Kidney (tissue), 14 donors: Measurements from ENCODE around the gene ARHGAP18. TPM values are rescaled to one million over a fixed set of nuclear protein-coding genes. Genes with fewer than 3 reads are reported as not detected.

ENCODE experiments used
- DNase-seq, 5 donors: peaks; one replicate each; pipeline ENCODE4 v3.0.0-alpha.2; 2013 to 2020
- FAIRE-seq: peaks from 2 replicates; lab custom pipeline; 2012; peaks lifted over from hg19 to GRCh38; lab: Jason Lieb, UNC
- H3K27ac ChIP-seq, 2 donors: one replicate each; pipeline ENCODE4 v1.7.0; 2013; ENCODE audit warnings: low read depth in 2 of 2, low read length in 2 of 2, inconsistent platforms in 1 of 2
- H3K27me3 ChIP-seq: one replicate; pipeline ENCODE4 v1.7.1; 2013; ENCODE audit warnings: low read length, inconsistent platforms; ENCODE audit not compliant: control insufficient read depth, insufficient read depth
- H3K36me3 ChIP-seq, 3 donors: one replicate each; pipeline versions ENCODE4 v1.7.0 to v1.7.1; 2013; ENCODE audit warnings: low read length in 3 of 3, control low read depth in 1 of 3, inconsistent platforms in 1 of 3; ENCODE audit not compliant: insufficient read depth in 3 of 3, control insufficient read depth in 2 of 3
- H3K4me1 ChIP-seq, 3 donors: one replicate each; pipeline versions ENCODE4 v1.7.0 to v1.7.1; 2013; ENCODE audit warnings: low read length in 3 of 3, inconsistent platforms in 1 of 3, low read depth in 1 of 3; ENCODE audit not compliant: control insufficient read depth in 2 of 3, insufficient read depth in 2 of 3
- H3K4me3 ChIP-seq, 3 donors: one replicate each; pipeline versions ENCODE4 v1.7.0 to v1.8.1; 2013; ENCODE audit warnings: low read length in 3 of 3, control low read depth in 1 of 3, inconsistent platforms in 1 of 3
- H3K9ac ChIP-seq, 3 donors: one replicate each; pipeline versions ENCODE4 v1.7.0 to v1.7.1; 2013; ENCODE audit warnings: low read length in 3 of 3, control low read depth in 1 of 3, inconsistent platforms in 1 of 3
- H3K9me3 ChIP-seq, 3 donors: one replicate each; pipeline versions ENCODE4 v1.7.0 to v1.7.1; 2013; ENCODE audit warnings: low read length in 3 of 3, control low read depth in 1 of 3, inconsistent platforms in 1 of 3; ENCODE audit not compliant: control insufficient read depth in 2 of 3, insufficient read depth in 1 of 3
- CTCF ChIP-seq: IDR thresholded peaks from 3 replicates; pipeline ENCODE4 v1.5.1; 2012; ENCODE audit warnings: mild to moderate bottlenecking, moderate library complexity, borderline replicate concordance; ENCODE audit not compliant: insufficient read depth; ENCODE audit errors: extremely low read depth
- intact Hi-C: fragments of 100-400 bp; cut with DNase I; formaldehyde crosslinking; loops from one replicate; pipeline ENCODE4 v1.11.1; 2022
- polyA plus RNA-seq: library from polyadenylated mRNA; stranded (reverse); fragments of 350-450 nt; fragmentation: Illumina TruSeq; extraction: RNeasy Lipid Tissue Mini Kit (QIAGEN cat#74804); gene quantifications from one replicate; pipeline ENCODE4 v1.2.3, GENCODE V29; 2014; ENCODE audit warnings: low read depth, low replicate concordance; ENCODE audit not compliant: insufficient read depth
- total RNA-seq: library from RNA; stranded (reverse); fragmentation: NEBNext Ultra II Directional; extraction: Animal tissue kit (Norgen Biotek cat#: 25700); gene quantifications from one replicate; pipeline ENCODE4 v1.2.1, GENCODE V29; 2021
- donor health status: control.
- donor health status: control.
- donor health status: control.
- donor health status: control.
- donor health status: control.
- donor health status: DM: yes; HTN: yes; CAD: no.
- donor health status: Normal renal cell carcinoma (clear cell type).

ARHGAP18 gene
- total and polyA plus RNA-seq, 2 donors from 2014 or later: 26.5 to 39.8 TPM

- intact Hi-C loops: no loop called here
- H3K4me3 ChIP-seq: no peak overlapping the region
- no peak for FAIRE-seq
- peaks cover 0 to 5% (median 3%) of the 10 kb centered on the region in 3 donors for H3K36me3 ChIP-seq
- no peak overlapping the region for H3K27ac ChIP-seq
- H3K9ac ChIP-seq: no peak overlapping the region
- no peak for TF ChIP-seq CTCF
- H3K27me3 ChIP-seq: no peaks in the 10 kb centered on the region
- peaks cover 0 to 4% (median 3%) of the 10 kb centered on the region in 3 donors for H3K4me1 ChIP-seq
- H3K9me3 ChIP-seq: no peaks in the 10 kb centered on the region
- DNase-seq: no peak
Measured at GRCh38 chr6:129605967-129606366, 104.0 kb downstream of the ARHGAP18 start.

DNA sequence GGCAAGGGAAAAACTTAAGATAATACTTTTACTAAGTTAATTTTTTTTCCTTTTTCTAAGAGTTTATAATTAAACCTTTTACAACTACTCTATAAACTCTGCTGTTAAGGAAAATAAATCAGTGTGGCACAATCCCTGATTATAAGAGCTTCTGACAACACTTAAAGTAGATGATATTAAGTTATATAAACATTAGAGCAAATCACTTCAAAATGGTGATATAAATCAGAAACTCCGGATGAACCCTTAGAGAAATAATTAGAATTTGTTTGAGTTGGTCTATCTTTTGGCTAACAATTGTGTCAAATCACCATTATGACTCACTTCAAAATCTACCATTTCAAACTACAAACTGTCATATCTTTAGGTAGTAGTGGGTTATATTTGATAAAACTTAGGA, 104.9 kb downstream of the ARHGAP18 start:
- peaks cover 0 to 3% (median 2%) of the 10 kb centered on the region in 3 donors for H3K36me3 ChIP-seq
- H3K4me3 ChIP-seq: no peak overlapping the region
- no peak for DNase-seq
- H3K4me1 ChIP-seq: peaks cover 0 to 4% (median 3%) of the 10 kb centered on the region in 3 donors
- no peaks in the 10 kb centered on the region for H3K9me3 ChIP-seq
- no peak overlapping the region for H3K27ac ChIP-seq
- no peak for TF ChIP-seq CTCF
- no peaks in the 10 kb centered on the region for H3K27me3 ChIP-seq
- intact Hi-C loops: no loop called here
- H3K9ac ChIP-seq: no peak overlapping the region
- peak; percentile 33 for FAIRE-seq

- H3K9ac ChIP-seq: no peak overlapping the region
- no peaks in the 10 kb centered on the region for H3K9me3 ChIP-seq
- H3K4me3 ChIP-seq: no peak overlapping the region
- H3K27ac ChIP-seq: no peak overlapping the region
- H3K36me3 ChIP-seq: peaks cover 0 to 2% (median 0%) of the 10 kb centered on the region in 3 donors
- no peak for TF ChIP-seq CTCF
- FAIRE-seq (no peak), DNase-seq (no peak)
- H3K27me3 ChIP-seq: no peaks in the 10 kb centered on the region
- intact Hi-C loops: no loop called here
- H3K4me1 ChIP-seq: peaks cover 0 to 4% (median 3%) of the 10 kb centered on the region in 3 donors
Measured at GRCh38 chr6:129604321-129604720, 105.7 kb downstream of the ARHGAP18 start.

DNA sequence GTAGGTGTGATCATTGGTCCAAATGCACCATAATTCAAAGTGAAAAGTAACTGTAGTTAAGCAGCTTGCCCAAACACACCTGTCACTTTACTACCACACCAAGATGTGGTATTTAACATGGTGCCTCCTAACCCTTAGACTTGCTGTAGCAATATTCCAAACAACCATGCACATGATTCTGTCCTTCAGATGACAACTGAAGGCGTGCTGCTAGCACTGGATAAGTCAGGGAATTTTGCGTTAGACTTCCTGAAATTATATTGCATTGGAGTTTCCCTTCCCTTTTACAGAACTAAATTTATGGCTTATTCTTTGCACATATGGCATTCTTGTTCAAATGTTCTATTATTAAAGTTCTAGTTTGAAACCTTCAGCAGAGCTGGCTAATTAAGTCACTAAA, 106.2 kb downstream of the ARHGAP18 start:
- no peak overlapping the region for H3K9ac ChIP-seq
- TF ChIP-seq CTCF: no peak
- no peak for FAIRE-seq
- H3K9me3 ChIP-seq: no peaks in the 10 kb centered on the region
- no peak overlapping the region for H3K4me3 ChIP-seq
- no peaks in the 10 kb centered on the region for H3K27me3 ChIP-seq
- no peaks in the 10 kb centered on the region for H3K36me3 ChIP-seq
- peaks cover 0 to 4% (median 3%) of the 10 kb centered on the region in 3 donors for H3K4me1 ChIP-seq
- no peak for DNase-seq
- H3K27ac ChIP-seq: no peak overlapping the region
- intact Hi-C loops: no loop called here
